Keratinocyte (primary cell): ENCODE results near the gene FAM240B. TPM values are rescaled to one million over a fixed set of nuclear protein-coding genes. Genes with fewer than 3 reads are reported as not detected.

Experiments
- DNase-seq: peaks from one replicate; pipeline ENCODE4 v3.0.0-alpha.2; 2011; ENCODE audit warnings: low read depth, missing footprints, low spot score
- FAIRE-seq: peaks from 2 replicates; lab custom pipeline; 2011; peaks lifted over from hg19 to GRCh38; lab: Jason Lieb, UNC
- H2AFZ ChIP-seq: 2 replicates; pipeline ENCODE4 v1.6.0; 2012; ENCODE audit warnings: low read length, control low read depth, inconsistent platforms; ENCODE audit not compliant: control insufficient read depth
- H3K27ac ChIP-seq: 2 replicates; pipeline ENCODE4 v1.5.1; 2011; ENCODE audit warnings: low read length; ENCODE audit not compliant: control insufficient read depth, insufficient read depth
- H3K27me3 ChIP-seq: 3 replicates; pipeline ENCODE4 v1.6.0; 2011; ENCODE audit warnings: low read length; ENCODE audit not compliant: control insufficient read depth, insufficient read depth; ENCODE audit errors: extremely low read depth
- H3K36me3 ChIP-seq, 2 experiments: 2 replicates in 1 of 2; 3 replicates in 1 of 2; pipeline ENCODE4 v1.5.1; 2011; ENCODE audit warnings: low read length in 2 of 2, mild to moderate bottlenecking in 1 of 2; ENCODE audit not compliant: control insufficient read depth in 2 of 2, insufficient read depth in 2 of 2; ENCODE audit errors: extremely low read depth in 1 of 2
- H3K4me1 ChIP-seq: 3 replicates; pipeline ENCODE4 v1.5.1; 2011; ENCODE audit warnings: low read length; ENCODE audit not compliant: control insufficient read depth, insufficient read depth; ENCODE audit errors: extremely low read depth
- H3K4me2 ChIP-seq: 3 replicates; pipeline ENCODE4 v1.6.0; 2011; ENCODE audit warnings: low read depth, low read length; ENCODE audit not compliant: control insufficient read depth, insufficient read depth; ENCODE audit errors: extremely low read depth
- H3K4me3 ChIP-seq, 3 experiments: fragments of 200-600 bp in 1 of 3; sonication (generic) in 1 of 3; 2 replicates in 2 of 3; 3 replicates in 1 of 3; pipeline ENCODE4 v1.5.1; 2011 to 2016; ENCODE audit warnings: low read length in 3 of 3, mild to moderate bottlenecking in 3 of 3, control low read depth in 2 of 3, inconsistent platforms in 1 of 3, low read depth in 1 of 3, mixed read lengths in 1 of 3, mixed run types in 1 of 3, moderate library complexity in 1 of 3; ENCODE audit not compliant: control insufficient read depth in 2 of 3, insufficient read depth in 2 of 3; ENCODE audit errors: extremely low read depth in 1 of 3
- H3K79me2 ChIP-seq: 2 replicates; pipeline ENCODE4 v1.6.0; 2012; ENCODE audit warnings: low read length; ENCODE audit not compliant: control insufficient read depth, insufficient read depth
- H3K9ac ChIP-seq: 3 replicates; pipeline ENCODE4 v1.6.0; 2011; ENCODE audit warnings: low read length; ENCODE audit not compliant: control insufficient read depth, insufficient read depth; ENCODE audit errors: extremely low read depth
- H3K9me1 ChIP-seq: 3 replicates; pipeline ENCODE4 v1.6.0; 2011; ENCODE audit warnings: low read length; ENCODE audit not compliant: control insufficient read depth, insufficient read depth; ENCODE audit errors: extremely low read depth
- H3K9me3 ChIP-seq: 2 replicates; pipeline ENCODE4 v1.5.1; 2012; ENCODE audit warnings: low read depth, low read length; ENCODE audit not compliant: control insufficient read depth
- H4K20me1 ChIP-seq: 3 replicates; pipeline ENCODE4 v1.6.0; 2011; ENCODE audit warnings: low read length; ENCODE audit not compliant: control insufficient read depth, insufficient read depth; ENCODE audit errors: extremely low read depth
- CTCF ChIP-seq, 3 experiments: IDR thresholded peaks in 1 of 3; conservative IDR thresholded peaks in 1 of 3; optimal IDR thresholded peaks in 1 of 3; 2 replicates in 2 of 3; 3 replicates in 1 of 3; pipeline versions ENCODE3 to v1.5.1; 2011; ENCODE audit warnings: low read length in 3 of 3, mild to moderate bottlenecking in 3 of 3, moderate library complexity in 2 of 3, control low read depth in 1 of 3, inconsistent platforms in 1 of 3; ENCODE audit not compliant: insufficient read depth in 2 of 3; ENCODE audit errors: extremely low read depth in 1 of 3
- EZH2 ChIP-seq: IDR thresholded peaks from one replicate; pipeline ENCODE4 v1.6.1; 2012; ENCODE audit warnings: inconsistent platforms, mild to moderate bottlenecking, low read length, moderate library complexity
- dilution Hi-C: fragments of 300-500 bp; cut with MboI; formaldehyde crosslinking; loops from one replicate; pipeline ENCODE4 v1.7.0; 2020; ENCODE audit warnings: low sequenced_read_pairs; ENCODE audit not compliant: extremely low pct_ligation_motif_present
- polyA plus RNA-seq, 5 experiments: library from polyadenylated mRNA; depleted of rRNA in 3 of 5; stranded (reverse) in 3 of 5; stranded (forward) in 1 of 5; unstranded in 1 of 5; fragments of >200 nt; gene quantifications; 1 replicate in 1 of 5; 2 replicates in 3 of 5; 3 replicates in 1 of 5; pipeline versions ENCODE4 v1.2.1 to v1.2.3, GENCODE V29; 2011 to 2012; ENCODE audit warnings: missing spikeins in 2 of 5, low read depth in 1 of 5, low replicate concordance in 1 of 5

Gene FAM240B
- polyA plus RNA-seq, 1 donor (not counting 4 experiments of a cell fraction or from before 2014, with no cell fraction given): not detected

GRCh38 chr9:38705917-38706316 is 14.0 kb downstream of the FAM240B start:
- TF ChIP-seq EZH2 (no peak), CTCF (optimal IDR thresholded peaks at IDR 0.05 in 1 of 3, IDR thresholded peaks at IDR 0.05 in 1 of 3, conservative IDR thresholded peaks at IDR 0.05 in 1 of 3; ENCODE audit: extremely low read depth in 1 of 3, insufficient read depth in 2 of 3, low read length in 3 of 3) (no peak)
- Histone ChIP-seq H3K4me3 (no peak overlapping the region), H3K4me1 (no peaks in the 10 kb centered on the region), H3K9me1 (no peaks in the 10 kb centered on the region), H3K79me2 (no peaks in the 10 kb centered on the region), H2AFZ (no peak overlapping the region), H3K27ac (no peak overlapping the region), H3K27me3 (no peaks in the 10 kb centered on the region), H3K36me3 (no peaks in the 10 kb centered on the region), H3K9ac (no peak overlapping the region), H3K9me3 (no peaks in the 10 kb centered on the region), H4K20me1 (peaks cover 2% of the 10 kb centered on the region), H3K4me2 (no peak overlapping the region)
- FAIRE-seq (no peak), DNase-seq (no peak)
- dilution Hi-C loops: no loop called here

- Histone ChIP-seq H3K4me2 (no peak overlapping the region), H3K36me3 (no peaks in the 10 kb centered on the region), H3K27me3 (peaks cover 3% of the 10 kb centered on the region), H3K79me2 (no peaks in the 10 kb centered on the region), H3K9me1 (no peaks in the 10 kb centered on the region), H3K4me1 (peaks cover 4% of the 10 kb centered on the region), H3K9me3 (no peaks in the 10 kb centered on the region), H3K27ac (no peak overlapping the region), H3K9ac (no peak overlapping the region), H4K20me1 (no peaks in the 10 kb centered on the region), H3K4me3 (no peak overlapping the region), H2AFZ (peak overlapping the region; percentile 15)
- dilution Hi-C loops: no loop called here
- DNase-seq: peak; percentile 58
- peak; percentile 73 for FAIRE-seq
- peak; percentile 41 to 46 (median 44) for TF ChIP-seq CTCF (optimal IDR thresholded peaks at IDR 0.05 in 1 of 3, IDR thresholded peaks at IDR 0.05 in 1 of 3, conservative IDR thresholded peaks at IDR 0.05 in 1 of 3; ENCODE audit: extremely low read depth in 1 of 3, insufficient read depth in 2 of 3, low read length in 3 of 3)
- TF ChIP-seq EZH2: no peak
These were observed 19.2 kb downstream of the FAM240B start for GRCh38 chr9:38700695-38701094.
